Mammary epithelial cell (primary cell): Measurements from ENCODE around the gene MIPEP.

ENCODE experiments used
- CTCF ChIP-seq, 2 donors: IDR thresholded peaks in 1 of 2; conservative IDR thresholded peaks in 1 of 2; 2 replicates each; pipeline ENCODE4 v1.5.1; 2011 to 2012; ENCODE audit warnings: inconsistent platforms in 2 of 2, low read length in 2 of 2, mild to moderate bottlenecking in 2 of 2, control low read depth in 1 of 2, low read depth in 1 of 2; ENCODE audit not compliant: insufficient read depth in 1 of 2; ENCODE audit errors: extremely low read depth in 1 of 2
- EZH2 ChIP-seq: IDR thresholded peaks from 2 replicates; pipeline ENCODE4 v1.6.1; 2012; ENCODE audit warnings: low read length, inconsistent platforms, borderline replicate concordance

- TF ChIP-seq EZH2 = no peak
- no peak for TF ChIP-seq CTCF (conservative IDR thresholded peaks at IDR 0.05 in 1 of 2, IDR thresholded peaks at IDR 0.05 in 1 of 2; ENCODE audit: extremely low read depth in 1 of 2, insufficient read depth in 1 of 2, low read depth in 1 of 2, low read length in 2 of 2)
Measured at GRCh38 chr13:23805122-23805521, 84.1 kb downstream of the MIPEP start.
